ENCODE data around the gene EPHB2. TPM values are rescaled to one million over a fixed set of nuclear protein-coding genes. Genes with fewer than 3 reads are reported as not detected.

Gene EPHB2
- total RNA-seq, 4 donors from 2014 or later: 7.2 to 12.6 (median 9.1) TPM

DNA sequence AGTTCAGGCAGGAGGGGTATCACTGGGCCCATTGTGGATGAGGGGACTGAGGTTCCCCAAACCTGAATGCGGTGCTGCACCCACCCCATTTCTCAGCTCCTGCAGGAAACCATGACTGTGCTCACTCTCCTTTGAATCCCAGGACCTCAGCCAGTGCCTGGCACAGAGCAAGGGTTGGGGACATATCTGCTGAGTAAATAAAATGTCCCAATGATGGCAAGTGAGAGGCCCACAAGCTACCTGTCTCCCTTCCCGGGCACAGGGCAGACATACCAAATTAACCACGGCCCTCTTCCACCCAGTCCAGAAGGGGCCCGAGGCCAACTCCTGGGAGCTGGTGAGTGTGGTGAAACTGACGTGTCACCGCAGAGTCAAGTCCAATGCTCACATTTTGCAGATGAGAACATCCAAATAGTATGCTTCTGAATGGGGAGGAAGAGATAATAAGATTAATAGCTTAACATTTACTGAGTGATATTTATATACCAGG lies 97.6 kb downstream of the EPHB2 start:
- no peak overlapping the region for H3K4me3 ChIP-seq
- H3K36me3 ChIP-seq: no peaks in the 10 kb centered on the region
- peaks cover 0 to 51% (median 5%) of the 10 kb centered on the region in 4 donors for H3K4me1 ChIP-seq
- H3K27ac ChIP-seq: peak overlapping the region in 2 of 4 donors; percentile 60 to 76
- TF ChIP-seq POLR2A (IDR thresholded peaks at IDR 0.05) (no peak), EP300 (IDR thresholded peaks at IDR 0.05) (no peak)
- TF ChIP-seq, protein P1, sequence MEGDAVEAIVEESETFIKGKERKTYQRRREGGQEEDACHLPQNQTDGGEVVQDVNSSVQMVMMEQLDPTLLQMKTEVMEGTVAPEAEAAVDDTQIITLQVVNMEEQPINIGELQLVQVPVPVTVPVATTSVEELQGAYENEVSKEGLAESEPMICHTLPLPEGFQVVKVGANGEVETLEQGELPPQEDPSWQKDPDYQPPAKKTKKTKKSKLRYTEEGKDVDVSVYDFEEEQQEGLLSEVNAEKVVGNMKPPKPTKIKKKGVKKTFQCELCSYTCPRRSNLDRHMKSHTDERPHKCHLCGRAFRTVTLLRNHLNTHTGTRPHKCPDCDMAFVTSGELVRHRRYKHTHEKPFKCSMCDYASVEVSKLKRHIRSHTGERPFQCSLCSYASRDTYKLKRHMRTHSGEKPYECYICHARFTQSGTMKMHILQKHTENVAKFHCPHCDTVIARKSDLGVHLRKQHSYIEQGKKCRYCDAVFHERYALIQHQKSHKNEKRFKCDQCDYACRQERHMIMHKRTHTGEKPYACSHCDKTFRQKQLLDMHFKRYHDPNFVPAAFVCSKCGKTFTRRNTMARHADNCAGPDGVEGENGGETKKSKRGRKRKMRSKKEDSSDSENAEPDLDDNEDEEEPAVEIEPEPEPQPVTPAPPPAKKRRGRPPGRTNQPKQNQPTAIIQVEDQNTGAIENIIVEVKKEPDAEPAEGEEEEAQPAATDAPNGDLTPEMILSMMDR (IDR thresholded peaks at IDR 0.05): no peak
- DNase-seq (ENCODE audit: low spot score in 2 of 2): no peak
- H3K27me3 ChIP-seq: no peaks in the 10 kb centered on the region
- no peaks in the 10 kb centered on the region for H3K9me3 ChIP-seq
- WGBS, 2 donors: 68 to 71% methylated on average over 6 of the region's 6 CpGs

DNA sequence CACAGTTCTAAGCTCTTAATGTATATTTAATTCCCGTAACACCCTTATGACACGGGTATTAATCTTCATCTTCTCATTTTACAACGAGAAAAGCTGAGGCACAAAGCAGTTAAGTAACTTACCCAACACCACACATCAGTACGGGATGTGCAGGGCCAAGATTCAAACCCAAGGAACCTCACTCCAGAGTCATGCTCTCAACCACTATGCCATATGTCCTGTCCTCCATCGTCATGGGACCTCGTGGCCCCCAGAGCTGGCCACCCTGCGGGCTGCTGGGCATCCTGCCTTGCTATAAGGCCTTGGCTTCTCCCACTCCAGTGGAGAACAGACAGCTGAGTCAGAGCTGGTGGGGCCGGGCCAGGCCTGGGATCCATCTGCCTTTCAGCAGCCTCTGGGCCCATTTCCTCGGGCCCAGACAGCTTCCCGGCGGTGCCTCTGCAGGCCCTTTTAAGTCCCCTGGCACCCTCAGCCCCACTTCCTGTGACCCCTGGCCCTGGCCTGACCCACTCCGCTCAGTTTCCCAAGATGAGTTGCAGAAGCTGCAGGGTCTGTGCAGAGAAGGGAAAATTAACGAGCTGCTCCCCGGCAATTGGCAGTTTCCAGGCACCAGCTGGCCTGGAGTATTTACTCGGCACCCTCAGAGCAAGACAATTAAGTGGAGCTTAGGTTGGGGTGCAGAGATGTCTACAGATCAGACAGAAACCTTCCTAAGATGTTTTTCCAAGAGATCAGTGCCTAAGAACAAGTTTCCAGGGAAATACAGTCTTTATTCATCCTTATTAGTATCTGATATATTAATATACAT lies 98.2 kb downstream of the EPHB2 start:
- Histone ChIP-seq H3K27me3 (no peaks in the 10 kb centered on the region), H3K27ac (peak overlapping the region in 3 of 4 donors; percentile 31 to 76 (median 60)), H3K4me1 (peaks cover 0 to 49% (median 5%) of the 10 kb centered on the region in 4 donors), H3K36me3 (no peaks in the 10 kb centered on the region), H3K9me3 (no peaks in the 10 kb centered on the region), H3K4me3 (no peak overlapping the region)
- no peak for DNase-seq (ENCODE audit: low spot score in 2 of 2)
- 29 to 34% methylated on average over 15 of the region's 15 CpGs for WGBS, 2 donors
- TF ChIP-seq EP300 (IDR thresholded peaks at IDR 0.05): no peak
- TF ChIP-seq POLR2A (IDR thresholded peaks at IDR 0.05): no peak
- TF ChIP-seq, protein P1 (IDR thresholded peaks at IDR 0.05): no peak

DNA sequence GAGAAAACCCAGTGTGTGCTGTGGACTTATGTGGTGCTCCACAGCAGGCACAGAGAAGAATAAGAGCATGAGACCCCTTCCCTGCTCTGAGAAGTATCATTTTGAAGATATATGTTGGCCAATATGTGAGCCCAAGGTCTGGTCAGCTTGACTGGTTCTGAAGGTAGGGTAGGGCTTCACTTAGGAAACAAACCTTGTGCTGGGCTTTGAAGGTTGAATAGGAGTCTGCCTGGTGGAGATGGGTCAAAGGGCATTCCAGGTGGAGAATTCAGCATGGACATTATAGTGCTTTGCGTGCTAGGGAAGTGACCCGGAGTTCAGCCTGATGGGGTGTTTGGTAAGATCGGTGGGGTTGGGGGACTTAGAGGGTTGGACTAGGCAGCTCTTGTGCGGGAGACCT lies 99.1 kb downstream of the EPHB2 start:
- TF ChIP-seq, protein P1 (IDR thresholded peaks at IDR 0.05): no peak
- TF ChIP-seq EP300 (IDR thresholded peaks at IDR 0.05) (no peak), POLR2A (IDR thresholded peaks at IDR 0.05) (no peak)
- Histone ChIP-seq H3K27me3 (no peaks in the 10 kb centered on the region), H3K9me3 (no peaks in the 10 kb centered on the region), H3K4me1 (peaks cover 0 to 46% (median 8%) of the 10 kb centered on the region in 4 donors), H3K4me3 (no peak overlapping the region), H3K36me3 (no peaks in the 10 kb centered on the region), H3K27ac (no peak overlapping the region)
- 87 to 96% methylated on average over 4 of the region's 4 CpGs for WGBS, 2 donors
- DNase-seq (ENCODE audit: low spot score in 2 of 2): no peak

- Histone ChIP-seq H3K4me1 (peaks cover 0 to 46% (median 9%) of the 10 kb centered on the region in 4 donors), H3K27me3 (no peaks in the 10 kb centered on the region), H3K36me3 (no peaks in the 10 kb centered on the region), H3K9me3 (no peaks in the 10 kb centered on the region), H3K4me3 (no peak overlapping the region), H3K27ac (no peak overlapping the region)
- TF ChIP-seq, protein P1 (IDR thresholded peaks at IDR 0.05): no peak
- TF ChIP-seq EP300 (IDR thresholded peaks at IDR 0.05): no peak
- TF ChIP-seq POLR2A (IDR thresholded peaks at IDR 0.05): no peak
- WGBS, 2 donors: 40 to 43% methylated on average over 2 of the region's 2 CpGs
- no peak for DNase-seq (ENCODE audit: low spot score in 2 of 2)
Measured at GRCh38 chr1:22810378-22810777, 99.7 kb downstream of the EPHB2 start.
